Renal pelvis (tissue), 4 donors: ENCODE measurements around the gene DAP. TPM values are rescaled to one million over a fixed set of nuclear protein-coding genes. Genes with fewer than 3 reads are reported as not detected.
"Not testable (repeated sequence)": the region's sequence is repeated elsewhere in the genome, so short reads cannot be mapped to it uniquely, and the experiment has no call there.

Experiments
- DNase-seq: peaks from one replicate; pipeline ENCODE4 v3.0.0-alpha.2; 2013
- polyA plus RNA-seq, 3 donors: library from polyadenylated mRNA; unstranded; fragments of 120-200 nt; gene quantifications; one replicate each; pipeline ENCODE4 v1.2.1, GENCODE V29; 2013; ENCODE audit not compliant: insufficient read length in 3 of 3

The DAP gene
- polyA plus RNA-seq, 3 donors = 112 to 123 (median 115) TPM

GRCh38 chr5:10655972-10656830 lies 104.8 kb downstream of the DAP start:
- no peak for DNase-seq

GRCh38 chr5:10655161-10655971 lies 105.7 kb downstream of the DAP start:
- DNase-seq = no peak

- DNase-seq = no peak
Observed at GRCh38 chr5:10654566-10654965, 106.5 kb downstream of the DAP start.

- DNase-seq = no peak
Observed at GRCh38 chr5:10653751-10654400, 107.2 kb downstream of the DAP start.

GRCh38 chr5:10653043-10653442 lies 108.0 kb downstream of the DAP start:
- no peak for DNase-seq

- no peak for DNase-seq
Observed at GRCh38 chr5:10652606-10653005, 108.4 kb downstream of the DAP start.

GRCh38 chr5:10652151-10652550 lies 108.9 kb downstream of the DAP start:
- DNase-seq = no peak

- DNase-seq = peak; percentile 64
Observed at GRCh38 chr5:10649666-10650380, 111.2 kb downstream of the DAP start.

GRCh38 chr5:10648806-10649665 lies 112.0 kb downstream of the DAP start:
- DNase-seq = no peak

GRCh38 chr5:10647640-10648039 lies 113.4 kb downstream of the DAP start:
- no peak for DNase-seq

- no peak for DNase-seq
Observed at GRCh38 chr5:10645671-10646070, 115.4 kb downstream of the DAP start.

- no peak for DNase-seq
Observed at GRCh38 chr5:10645146-10645545, 115.9 kb downstream of the DAP start.

GRCh38 chr5:10644192-10644591 lies 116.8 kb downstream of the DAP start:
- no peak for DNase-seq

GRCh38 chr5:10642367-10642766 lies 118.7 kb downstream of the DAP start:
- DNase-seq = no peak

- DNase-seq = no peak
Observed at GRCh38 chr5:10639846-10640368, 121.1 kb downstream of the DAP start.

- not testable (repeated sequence) for DNase-seq
Observed at GRCh38 chr5:10638723-10639122, 122.3 kb downstream of the DAP start.

GRCh38 chr5:10637944-10638343 lies 123.1 kb downstream of the DAP start:
- no peak for DNase-seq

GRCh38 chr5:10636363-10637142 lies 124.5 kb downstream of the DAP start:
- no peak for DNase-seq

- no peak for DNase-seq
Observed at GRCh38 chr5:10635867-10636350, 125.1 kb downstream of the DAP start.
